ENCODE measurements around the gene EPS15. TPM values are rescaled to one million over a fixed set of nuclear protein-coding genes. Genes with fewer than 3 reads are reported as not detected.
A peak's percentile ranks its signal among the peaks of the same experiment; 100 is the strongest.
"Not testable (repeated sequence)": the region's sequence is repeated elsewhere in the genome, so short reads cannot be mapped to it uniquely, and the experiment has no call there.

Gene EPS15
- total and polyA plus RNA-seq, 2 of the 13 experiments (the other 11 are each of a cell fraction or from before 2014, with no cell fraction given), result 14.3 to 19.3 TPM

DNA sequence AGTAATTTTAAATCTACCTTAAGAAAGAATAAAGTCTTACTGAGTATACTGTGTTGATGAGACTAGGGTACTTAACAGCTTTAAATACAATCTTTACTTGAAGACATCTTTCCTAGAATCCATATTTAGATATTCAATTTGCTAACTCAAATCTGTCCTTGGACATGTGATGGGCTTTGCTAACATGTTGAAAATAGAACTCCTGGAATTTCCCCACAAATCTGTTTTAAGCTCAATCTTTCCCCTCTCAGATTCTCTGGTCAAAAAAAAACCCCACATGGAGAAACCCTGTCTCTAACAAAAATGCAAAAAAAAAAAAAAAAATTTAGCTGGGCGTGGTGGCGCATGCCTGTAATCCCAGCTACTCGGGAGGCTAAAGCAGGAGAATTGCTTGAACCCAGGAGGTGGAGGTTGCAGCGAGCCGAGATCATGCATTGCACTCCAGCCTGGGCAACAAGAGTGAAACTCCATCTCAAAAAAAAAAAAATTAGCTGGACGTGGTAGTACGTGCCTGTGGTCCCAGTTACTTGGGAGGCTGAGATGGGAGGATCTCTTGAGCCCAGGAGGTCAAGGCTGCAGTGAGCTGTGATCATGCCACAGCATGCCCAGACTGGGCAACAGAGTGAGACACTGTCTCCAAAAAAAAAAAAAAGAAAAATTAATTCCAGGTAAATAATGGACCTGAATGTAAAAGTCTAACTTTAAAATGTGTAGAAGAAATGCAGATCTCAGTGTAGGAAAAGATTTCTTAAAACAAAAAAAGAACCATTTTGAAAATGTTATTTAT, 109.1 kb downstream of the EPS15 start:
- 99% methylated on average over 7 of the region's 7 CpGs for WGBS (ENCODE audit: low lambda C conversion rate)
- H3K4me2 ChIP-seq (ENCODE audit: low read depth, low read length); POLR2A ChIA-PET; H4K20me1 ChIP-seq (ENCODE audit: insufficient read depth, low read length); H2AFZ ChIP-seq (ENCODE audit: low read length); H3K4me3 ChIP-seq (replicated peaks in 1 of 3; ENCODE audit: insufficient read depth in 1 of 3, low read depth in 2 of 3, low read length in 3 of 3); CTCF ChIA-PET (ENCODE audit: low intra/inter-chr PET ratio, low total read pairs); H3K4me1 ChIP-seq (ENCODE audit: insufficient read depth, low read length); BruUV-seq (replicated peaks); FAIRE-seq; H3K79me2 ChIP-seq (ENCODE audit: insufficient read depth, low read length); ATAC-seq; H3K9ac ChIP-seq (ENCODE audit: insufficient read depth, low read depth, low read length); DNase-seq (ENCODE audit: low spot score); H3K27me3 ChIP-seq (ENCODE audit: control insufficient read depth in 1 of 2, insufficient read depth in 2 of 2, low read length in 2 of 2); in situ Hi-C loops (cut with HindIII; ENCODE audit: extremely low pct_ligation_motif_present, low pct_unique_long_range_greater_than_20kb); H3K9me3 ChIP-seq (ENCODE audit: low read length); intact Hi-C loops (cut with micrococcal nuclease; ENCODE audit: unreplicated experiment); H3K27ac ChIP-seq (ENCODE audit: extremely low read length, insufficient read depth, low read length): not testable (repeated sequence)
- peaks cover 8 to 35% of the 10 kb centered on the region in 2 experiments for H3K36me3 ChIP-seq (replicated peaks in 1 of 2; ENCODE audit: control insufficient read depth in 1 of 2, insufficient read depth in 2 of 2, low read length in 2 of 2)
- TF ChIP-seq, protein P1, sequence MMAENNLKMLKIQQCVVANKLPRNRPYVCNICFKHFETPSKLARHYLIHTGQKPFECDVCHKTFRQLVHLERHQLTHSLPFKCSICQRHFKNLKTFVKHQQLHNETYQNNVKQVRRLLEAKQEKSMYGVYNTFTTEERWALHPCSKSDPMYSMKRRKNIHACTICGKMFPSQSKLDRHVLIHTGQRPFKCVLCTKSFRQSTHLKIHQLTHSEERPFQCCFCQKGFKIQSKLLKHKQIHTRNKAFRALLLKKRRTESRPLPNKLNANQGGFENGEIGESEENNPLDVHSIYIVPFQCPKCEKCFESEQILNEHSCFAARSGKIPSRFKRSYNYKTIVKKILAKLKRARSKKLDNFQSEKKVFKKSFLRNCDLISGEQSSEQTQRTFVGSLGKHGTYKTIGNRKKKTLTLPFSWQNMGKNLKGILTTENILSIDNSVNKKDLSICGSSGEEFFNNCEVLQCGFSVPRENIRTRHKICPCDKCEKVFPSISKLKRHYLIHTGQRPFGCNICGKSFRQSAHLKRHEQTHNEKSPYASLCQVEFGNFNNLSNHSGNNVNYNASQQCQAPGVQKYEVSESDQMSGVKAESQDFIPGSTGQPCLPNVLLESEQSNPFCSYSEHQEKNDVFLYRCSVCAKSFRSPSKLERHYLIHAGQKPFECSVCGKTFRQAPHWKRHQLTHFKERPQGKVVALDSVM (CRISPR knock-in tag; IDR thresholded peaks at IDR 0.05), result 0 out of 2 replicates have a peak, but pooled peaks have one; percentile 33
- 0 out of 2 replicates have a peak, but pooled peaks have one; percentile 72 for TF ChIP-seq ZNF121 (CRISPR knock-in tag; IDR thresholded peaks at IDR 0.05)

DNA sequence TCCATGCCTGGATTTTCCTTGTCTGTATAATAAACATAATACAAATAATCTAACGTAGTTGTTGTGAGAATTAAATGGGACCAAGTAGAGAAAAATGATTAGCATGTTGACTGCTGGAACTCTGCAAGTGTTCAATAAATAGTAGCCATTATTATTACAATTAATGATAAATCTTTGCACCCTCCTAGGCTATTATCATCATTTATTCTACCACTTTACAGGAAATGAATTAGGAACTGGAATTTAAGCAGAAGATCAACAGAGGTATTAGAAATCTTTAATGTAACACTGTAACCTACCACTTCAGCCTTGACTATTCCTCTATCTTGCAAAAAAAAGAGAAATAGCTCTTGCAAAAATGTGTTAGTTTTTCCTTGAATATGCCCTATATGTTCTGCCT, 126.8 kb downstream of the EPS15 start:
- DNase-seq (ENCODE audit: low spot score) (no peak), FAIRE-seq (no peak), ATAC-seq (no peak)
- Histone ChIP-seq H3K9ac (ENCODE audit: insufficient read depth, low read depth, low read length) (no peak overlapping the region), H3K4me1 (ENCODE audit: insufficient read depth, low read length) (no peaks in the 10 kb centered on the region), H3K9me3 (ENCODE audit: low read length) (no peaks in the 10 kb centered on the region), H3K79me2 (ENCODE audit: insufficient read depth, low read length) (no peaks in the 10 kb centered on the region), H3K27me3 (ENCODE audit: control insufficient read depth in 1 of 2, insufficient read depth in 2 of 2, low read length in 2 of 2) (no peaks in the 10 kb centered on the region), H3K27ac (ENCODE audit: extremely low read length, insufficient read depth, low read length) (no peak overlapping the region), H3K4me2 (ENCODE audit: low read depth, low read length) (no peak overlapping the region), H3K36me3 (replicated peaks in 1 of 2; ENCODE audit: control insufficient read depth in 1 of 2, insufficient read depth in 2 of 2, low read length in 2 of 2) (peaks cover 0 to 3% of the 10 kb centered on the region in 2 experiments; a peak in 1 of 5 replicates), H2AFZ (ENCODE audit: low read length) (no peak overlapping the region), H4K20me1 (ENCODE audit: insufficient read depth, low read length) (no peaks in the 10 kb centered on the region), H3K4me3 (replicated peaks in 1 of 3; ENCODE audit: insufficient read depth in 1 of 3, low read depth in 2 of 3, low read length in 3 of 3) (no peak overlapping the region)
- in situ Hi-C loops (cut with HindIII; ENCODE audit: extremely low pct_ligation_motif_present, low pct_unique_long_range_greater_than_20kb) (no loop called here), intact Hi-C loops (cut with micrococcal nuclease; ENCODE audit: unreplicated experiment) (no loop called here)
- ChIA-PET CTCF (ENCODE audit: low intra/inter-chr PET ratio, low total read pairs) (no interaction called here), POLR2A (no interaction called here)
- BruUV-seq (replicated peaks), result no TSS peak
- WGBS (ENCODE audit: low lambda C conversion rate), result 94% methylated on average over 1 of the region's 1 CpG
- TF ChIP-seq ZNF33B (CRISPR knock-in tag; IDR thresholded peaks at IDR 0.05) (no peak), YEATS4 (CRISPR knock-in tag; IDR thresholded peaks at IDR 0.05; ENCODE audit: borderline replicate concordance) (no peak), ZNF431 (CRISPR knock-in tag; IDR thresholded peaks at IDR 0.05; ENCODE audit: borderline replicate concordance, low read depth) (no peak), GABPA (IDR thresholded peaks at IDR 0.05; ENCODE audit: low read depth, low read length) (no peak), GABPA (CRISPR knock-in tag; IDR thresholded peaks at IDR 0.05; ENCODE audit: low read depth) (no peak), HDAC2 (CRISPR knock-in tag; IDR thresholded peaks at IDR 0.05) (no peak), ZNF556 (CRISPR knock-in tag; IDR thresholded peaks at IDR 0.05; ENCODE audit: borderline replicate concordance) (no peak), IRF1 (CRISPR knock-in tag; IDR thresholded peaks at IDR 0.05; ENCODE audit: low read depth) (no peak), TMF1 (CRISPR knock-in tag; IDR thresholded peaks at IDR 0.05; ENCODE audit: low read depth) (no peak), CREB3 (CRISPR knock-in tag; IDR thresholded peaks at IDR 0.05) (no peak), ZNF644 (CRISPR knock-in tag; IDR thresholded peaks at IDR 0.05; ENCODE audit: low read depth) (no peak)
- TF ChIP-seq, protein P2, sequence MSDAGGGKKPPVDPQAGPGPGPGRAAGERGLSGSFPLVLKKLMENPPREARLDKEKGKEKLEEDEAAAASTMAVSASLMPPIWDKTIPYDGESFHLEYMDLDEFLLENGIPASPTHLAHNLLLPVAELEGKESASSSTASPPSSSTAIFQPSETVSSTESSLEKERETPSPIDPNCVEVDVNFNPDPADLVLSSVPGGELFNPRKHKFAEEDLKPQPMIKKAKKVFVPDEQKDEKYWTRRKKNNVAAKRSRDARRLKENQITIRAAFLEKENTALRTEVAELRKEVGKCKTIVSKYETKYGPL (CRISPR knock-in tag; IDR thresholded peaks at IDR 0.05), result no peak
